Measurements from ENCODE around the gene ERVK3-1. TPM values are rescaled to one million over a fixed set of nuclear protein-coding genes. Genes with fewer than 3 reads are reported as not detected.

The ERVK3-1 gene
- total and polyA plus RNA-seq, 2 of the 13 experiments (the other 11 are each of a cell fraction or from before 2014, with no cell fraction given): 28.5 to 38.7 TPM

GRCh38 chr19:58278541-58279041 is 26.6 kb upstream of the ERVK3-1 start, which contains the start of gene ZNF8 (continued):
- TF ChIP-seq ARID3A (IDR thresholded peaks at IDR 0.05; ENCODE audit: low read depth, low read length): no peak
- TF ChIP-seq MXI1 (IDR thresholded peaks at IDR 0.05; ENCODE audit: borderline replicate concordance, low read depth, low read length): peak; percentile 71; the same call in 1 of the 3 replicates
- no peak for TF ChIP-seq ZNF546 (CRISPR knock-in tag; conservative IDR thresholded peaks at IDR 0.05)
- TF ChIP-seq DMTF1 (CRISPR knock-in tag; IDR thresholded peaks at IDR 0.05): no peak
- no peak for TF ChIP-seq KLF6 (CRISPR knock-in tag; IDR thresholded peaks at IDR 0.05)
- no peak; the same call in 1 of the 2 replicates for TF ChIP-seq THRA (CRISPR knock-in tag; IDR thresholded peaks at IDR 0.05; ENCODE audit: borderline replicate concordance)
- TF ChIP-seq ZSCAN12 (CRISPR knock-in tag; IDR thresholded peaks at IDR 0.05): no peak
- peak; percentile 69; the same call in 1 of the 2 replicates for TF ChIP-seq ZNF225 (CRISPR knock-in tag; IDR thresholded peaks at IDR 0.05)
- no peak for TF ChIP-seq ZNF674 (CRISPR knock-in tag; IDR thresholded peaks at IDR 0.05; ENCODE audit: low read depth)
- peak; percentile 100 for TF ChIP-seq NFYC (CRISPR knock-in tag; IDR thresholded peaks at IDR 0.05)
- TF ChIP-seq LBX2 (CRISPR knock-in tag; IDR thresholded peaks at IDR 0.05; ENCODE audit: borderline replicate concordance): no peak
- TF ChIP-seq TBX2 (CRISPR knock-in tag; IDR thresholded peaks at IDR 0.05; ENCODE audit: borderline replicate concordance): peak; percentile 52; the same call in 1 of the 2 replicates
- peak; percentile 50; the same call in 1 of the 2 replicates for TF ChIP-seq ZNF691 (CRISPR knock-in tag; IDR thresholded peaks at IDR 0.05; ENCODE audit: borderline replicate concordance, low read depth)
- TF ChIP-seq ZNF766 (CRISPR knock-in tag; IDR thresholded peaks at IDR 0.05; ENCODE audit: borderline replicate concordance): no peak
- TF ChIP-seq AHDC1 (CRISPR knock-in tag; IDR thresholded peaks at IDR 0.05; ENCODE audit: borderline replicate concordance): peak; percentile 48; the same call in 1 of the 2 replicates
